Measurements from ENCODE around the gene ATAD2B. TPM values are rescaled to one million over a fixed set of nuclear protein-coding genes. Genes with fewer than 3 reads are reported as not detected.

ATAD2B gene
- total RNA-seq, 4 donors from 2014 or later, result 39.0 to 56.9 (median 45.2) TPM

DNA sequence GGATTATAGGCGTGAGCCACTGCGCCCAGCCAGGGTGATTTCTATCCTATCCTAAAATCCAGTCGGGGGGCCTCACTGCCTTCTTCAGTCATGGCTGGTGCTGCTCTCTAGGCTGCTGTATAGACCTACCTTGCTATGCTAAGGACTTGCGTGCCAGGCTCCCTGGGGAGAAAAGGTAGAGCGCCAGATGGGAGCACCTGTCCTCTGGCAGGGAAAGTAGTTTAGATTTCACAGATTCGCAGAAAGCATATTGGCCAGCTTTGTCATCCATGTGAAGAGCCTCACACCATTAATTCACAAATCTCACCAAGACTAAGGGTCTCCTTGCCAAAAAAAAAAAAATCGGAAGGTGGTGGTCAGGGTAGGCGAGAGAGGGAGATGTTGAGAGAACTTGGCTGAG lies 217.6 kb downstream of the ATAD2B start:
- WGBS, 2 donors, result 96 to 97% methylated on average over 8 of the region's 8 CpGs
- peak in 1 of 2 donors; percentile 11 for DNase-seq (ENCODE audit: low spot score in 2 of 2)
- Histone ChIP-seq H3K9me3 (no peaks in the 10 kb centered on the region), H3K27ac (no peak overlapping the region), H3K27me3 (no peaks in the 10 kb centered on the region), H3K4me1 (peaks cover 0 to 15% (median 0%) of the 10 kb centered on the region in 4 donors), H3K4me3 (no peak overlapping the region), H3K36me3 (peaks cover 0 to 56% (median 2%) of the 10 kb centered on the region in 3 donors)
- no peak for TF ChIP-seq CTCF (IDR thresholded peaks at IDR 0.05)
- no peak for TF ChIP-seq POLR2A (IDR thresholded peaks at IDR 0.05)
- TF ChIP-seq EP300 (IDR thresholded peaks at IDR 0.05), result no peak

DNA sequence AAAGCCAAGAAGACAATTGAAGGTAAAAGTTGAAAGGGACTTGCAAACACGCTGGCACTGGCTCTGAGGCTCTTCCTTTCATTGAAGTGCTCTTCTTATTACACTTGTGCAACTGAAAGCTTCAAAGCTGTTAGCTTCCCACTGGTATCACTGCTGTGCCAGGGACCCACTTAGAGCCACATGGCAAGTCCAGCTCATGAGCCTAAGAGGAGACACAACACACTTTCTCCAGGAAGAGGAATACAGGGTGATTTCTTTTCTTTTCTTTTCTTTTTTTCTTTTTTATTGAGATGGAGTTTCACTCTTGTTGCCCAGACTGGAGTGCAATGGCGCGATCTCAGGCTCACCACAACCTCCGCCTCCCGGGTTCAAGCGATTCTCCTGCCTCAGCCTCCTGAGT lies 218.2 kb downstream of the ATAD2B start:
- 88 to 98% methylated on average over 6 of the region's 6 CpGs for WGBS, 2 donors
- peaks cover 0 to 15% (median 0%) of the 10 kb centered on the region in 4 donors for H3K4me1 ChIP-seq
- H3K4me3 ChIP-seq, result no peak overlapping the region
- H3K27ac ChIP-seq, result no peak overlapping the region
- H3K36me3 ChIP-seq, result peaks cover 0 to 62% (median 2%) of the 10 kb centered on the region in 3 donors
- H3K27me3 ChIP-seq, result no peaks in the 10 kb centered on the region
- H3K9me3 ChIP-seq, result no peaks in the 10 kb centered on the region
- no peak for DNase-seq (ENCODE audit: low spot score in 2 of 2)
- TF ChIP-seq EP300 (IDR thresholded peaks at IDR 0.05) (no peak), CTCF (IDR thresholded peaks at IDR 0.05) (no peak), POLR2A (IDR thresholded peaks at IDR 0.05) (no peak)

DNA sequence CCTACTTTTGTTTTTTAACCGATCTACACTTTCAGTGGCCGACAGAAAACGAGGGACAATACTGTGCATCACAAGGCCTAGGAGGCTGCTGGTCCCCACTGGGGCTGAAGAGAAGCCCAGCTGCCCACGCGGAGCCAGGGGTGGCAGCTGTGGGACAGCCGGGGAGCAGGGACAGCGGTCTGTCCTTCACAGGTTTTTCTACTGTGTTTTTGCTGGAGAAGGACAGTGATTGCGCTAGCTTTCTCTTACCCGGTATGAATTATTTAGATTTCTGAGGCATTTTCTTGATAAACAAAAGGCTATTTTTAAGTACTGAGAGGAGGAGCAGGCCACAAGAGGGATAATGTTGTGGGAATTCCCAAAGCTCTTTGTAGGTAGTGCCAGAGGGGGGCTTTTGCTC lies 219.8 kb downstream of the ATAD2B start:
- H3K27ac ChIP-seq, result no peak overlapping the region
- peaks cover 0 to 6% (median 0%) of the 10 kb centered on the region in 4 donors for H3K4me1 ChIP-seq
- TF ChIP-seq CTCF (IDR thresholded peaks at IDR 0.05) (no peak), POLR2A (IDR thresholded peaks at IDR 0.05) (no peak), EP300 (IDR thresholded peaks at IDR 0.05) (no peak)
- no peaks in the 10 kb centered on the region for H3K27me3 ChIP-seq
- H3K36me3 ChIP-seq, result peaks cover 0 to 78% (median 2%) of the 10 kb centered on the region in 3 donors
- 72 to 82% methylated on average over 9 of the region's 9 CpGs for WGBS, 2 donors
- peak in 1 of 2 donors; percentile 3 for DNase-seq (ENCODE audit: low spot score in 2 of 2)
- H3K4me3 ChIP-seq, result no peak overlapping the region
- H3K9me3 ChIP-seq, result no peaks in the 10 kb centered on the region

GRCh38 chr2:23706613-23707078 lies 220.3 kb downstream of the ATAD2B start:
- peaks cover 0 to 81% (median 2%) of the 10 kb centered on the region in 3 donors for H3K36me3 ChIP-seq
- no peak overlapping the region for H3K4me3 ChIP-seq
- H3K27ac ChIP-seq, result no peak overlapping the region
- WGBS, 2 donors, result 94 to 97% methylated on average over 18 of the region's 18 CpGs
- no peak for TF ChIP-seq CTCF (IDR thresholded peaks at IDR 0.05)
- TF ChIP-seq EP300 (IDR thresholded peaks at IDR 0.05), result no peak
- no peak for TF ChIP-seq POLR2A (IDR thresholded peaks at IDR 0.05)
- no peaks in the 10 kb centered on the region for H3K9me3 ChIP-seq
- peaks cover 0 to 1% (median 0%) of the 10 kb centered on the region in 4 donors for H3K4me1 ChIP-seq
- no peaks in the 10 kb centered on the region for H3K27me3 ChIP-seq
- peak in 1 of 2 donors; percentile 2 for DNase-seq (ENCODE audit: low spot score in 2 of 2)

DNA sequence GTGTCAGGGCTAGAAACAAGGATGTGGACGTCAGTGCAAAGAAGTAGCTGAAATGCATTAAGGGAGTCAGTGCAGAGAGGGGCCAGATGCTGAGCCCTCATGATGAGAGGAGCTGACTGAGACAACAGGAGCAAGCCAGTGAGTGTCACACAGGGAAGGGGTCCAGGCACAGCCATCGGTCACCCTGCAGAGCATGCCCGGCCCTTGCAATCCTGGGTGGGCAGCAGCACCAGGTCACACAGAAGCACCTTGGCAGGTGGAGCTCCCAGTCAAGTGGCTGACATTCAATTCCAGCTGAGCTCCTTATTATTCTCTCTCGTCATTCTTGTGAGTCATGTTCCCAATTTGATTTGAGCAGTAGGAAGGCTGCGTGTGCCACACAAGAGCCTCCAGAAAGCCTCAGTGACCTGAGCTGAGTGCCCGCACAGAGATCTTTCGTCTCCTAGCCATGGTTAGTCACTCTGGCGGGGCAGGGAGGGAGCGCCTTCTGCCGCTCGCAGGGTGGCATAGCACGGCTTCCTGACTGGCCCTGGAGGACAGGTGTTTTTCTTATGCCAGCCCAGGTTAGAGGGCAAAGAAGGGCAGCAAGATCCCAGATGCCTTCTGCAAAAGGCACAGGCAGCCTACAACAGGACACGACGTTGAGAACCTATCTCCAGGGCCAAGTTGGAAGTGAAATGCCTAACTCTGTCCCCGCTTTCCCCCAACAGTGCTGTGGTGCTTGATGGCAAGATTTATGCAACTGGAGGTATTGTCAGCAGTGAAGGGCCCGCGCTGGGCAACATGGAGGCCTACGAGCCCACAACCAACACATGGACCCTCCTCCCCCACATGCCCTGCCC lies 220.9 kb downstream of the ATAD2B start:
- Histone ChIP-seq H3K27ac (no peak overlapping the region), H3K9me3 (no peaks in the 10 kb centered on the region), H3K36me3 (peaks cover 0 to 86% (median 2%) of the 10 kb centered on the region in 3 donors), H3K27me3 (no peaks in the 10 kb centered on the region), H3K4me1 (no peaks in the 10 kb centered on the region), H3K4me3 (no peak overlapping the region)
- 89 to 92% methylated on average over 18 of the region's 18 CpGs for WGBS, 2 donors
- TF ChIP-seq POLR2A (IDR thresholded peaks at IDR 0.05) (no peak), EP300 (IDR thresholded peaks at IDR 0.05) (no peak), CTCF (IDR thresholded peaks at IDR 0.05) (no peak)
- peak in 1 of 2 donors; percentile 3 for DNase-seq (ENCODE audit: low spot score in 2 of 2)
